ENCODE measurements around the gene SYN1.

GRCh38 chrX:47571215-47571614, 48.4 kb downstream of the SYN1 start:
- TF ChIP-seq POLR2AphosphoS5 (IDR thresholded peaks at IDR 0.05) (no peak), CTCF (IDR thresholded peaks at IDR 0.05) (no peak), POLR2A (IDR thresholded peaks at IDR 0.05) (no peak), EP300 (IDR thresholded peaks at IDR 0.05) (no peak)
